Measurements from ENCODE around the gene CAMKK1.

DNA sequence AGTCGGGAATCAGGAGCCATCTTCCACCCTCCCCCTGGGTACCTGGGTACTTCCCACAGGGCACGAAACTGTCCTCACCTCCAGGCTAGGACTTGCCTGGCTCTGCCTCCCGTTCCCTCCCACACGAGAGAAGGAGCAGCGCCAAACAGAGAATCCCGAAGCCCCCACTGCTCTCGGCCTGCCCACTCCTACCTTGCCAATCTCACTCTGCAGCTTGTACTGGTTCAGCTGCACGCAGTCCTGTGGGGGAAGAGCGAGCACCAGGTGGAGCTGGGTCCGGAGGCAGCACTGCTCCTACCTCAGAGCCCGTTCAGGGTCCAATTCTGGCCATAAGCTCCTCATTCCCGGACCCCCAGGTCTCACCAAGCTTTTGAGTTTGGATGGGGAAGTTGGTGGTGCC, 8.7 kb downstream of the CAMKK1 start:
- TF ChIP-seq POLR2A (IDR thresholded peaks at IDR 0.05): no peak
- no peak for TF ChIP-seq POLR2AphosphoS5 (IDR thresholded peaks at IDR 0.05)
- TF ChIP-seq, protein P1, sequence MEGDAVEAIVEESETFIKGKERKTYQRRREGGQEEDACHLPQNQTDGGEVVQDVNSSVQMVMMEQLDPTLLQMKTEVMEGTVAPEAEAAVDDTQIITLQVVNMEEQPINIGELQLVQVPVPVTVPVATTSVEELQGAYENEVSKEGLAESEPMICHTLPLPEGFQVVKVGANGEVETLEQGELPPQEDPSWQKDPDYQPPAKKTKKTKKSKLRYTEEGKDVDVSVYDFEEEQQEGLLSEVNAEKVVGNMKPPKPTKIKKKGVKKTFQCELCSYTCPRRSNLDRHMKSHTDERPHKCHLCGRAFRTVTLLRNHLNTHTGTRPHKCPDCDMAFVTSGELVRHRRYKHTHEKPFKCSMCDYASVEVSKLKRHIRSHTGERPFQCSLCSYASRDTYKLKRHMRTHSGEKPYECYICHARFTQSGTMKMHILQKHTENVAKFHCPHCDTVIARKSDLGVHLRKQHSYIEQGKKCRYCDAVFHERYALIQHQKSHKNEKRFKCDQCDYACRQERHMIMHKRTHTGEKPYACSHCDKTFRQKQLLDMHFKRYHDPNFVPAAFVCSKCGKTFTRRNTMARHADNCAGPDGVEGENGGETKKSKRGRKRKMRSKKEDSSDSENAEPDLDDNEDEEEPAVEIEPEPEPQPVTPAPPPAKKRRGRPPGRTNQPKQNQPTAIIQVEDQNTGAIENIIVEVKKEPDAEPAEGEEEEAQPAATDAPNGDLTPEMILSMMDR (IDR thresholded peaks at IDR 0.05): no peak
